GM21423 (cell line): ENCODE results near the gene PDZRN3.

ENCODE experiments used
- ATAC-seq: cut with Tn5 transposase; IDR thresholded peaks from one replicate; pipeline ENCODE4 v1.9.1; 2021; ENCODE audit warnings: mild to moderate bottlenecking, moderate library complexity; ENCODE audit not compliant: unreplicated experiment

Gene PDZRN3

DNA sequence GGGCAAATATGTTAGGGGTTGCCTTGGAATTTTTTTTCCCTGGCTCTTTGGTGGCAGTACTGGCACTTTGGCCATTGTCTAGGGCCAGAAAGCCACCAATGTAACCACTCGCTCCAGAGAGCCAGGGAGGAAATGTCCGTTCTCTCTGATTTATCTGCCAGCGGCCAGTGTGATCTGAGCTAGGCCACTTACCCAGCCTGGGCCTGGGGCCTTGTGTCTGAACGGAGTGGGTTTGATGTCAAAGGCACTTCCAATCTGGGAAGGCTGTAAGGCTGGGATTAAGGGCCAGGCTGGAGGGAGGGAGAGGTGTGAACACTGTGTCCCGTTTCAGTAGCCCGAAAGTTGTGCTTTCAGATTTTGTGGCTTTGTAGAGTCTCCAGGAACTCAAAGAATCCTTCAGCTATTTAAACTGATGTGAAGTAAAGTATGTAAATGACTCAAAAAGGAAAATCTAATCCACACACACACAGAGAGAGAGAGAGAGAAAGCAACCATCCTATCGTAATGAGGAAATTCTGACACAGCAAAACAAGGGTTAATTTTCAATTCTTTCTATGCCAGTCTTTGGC is 271.0 kb downstream of the PDZRN3 start:
- no peak for ATAC-seq

DNA sequence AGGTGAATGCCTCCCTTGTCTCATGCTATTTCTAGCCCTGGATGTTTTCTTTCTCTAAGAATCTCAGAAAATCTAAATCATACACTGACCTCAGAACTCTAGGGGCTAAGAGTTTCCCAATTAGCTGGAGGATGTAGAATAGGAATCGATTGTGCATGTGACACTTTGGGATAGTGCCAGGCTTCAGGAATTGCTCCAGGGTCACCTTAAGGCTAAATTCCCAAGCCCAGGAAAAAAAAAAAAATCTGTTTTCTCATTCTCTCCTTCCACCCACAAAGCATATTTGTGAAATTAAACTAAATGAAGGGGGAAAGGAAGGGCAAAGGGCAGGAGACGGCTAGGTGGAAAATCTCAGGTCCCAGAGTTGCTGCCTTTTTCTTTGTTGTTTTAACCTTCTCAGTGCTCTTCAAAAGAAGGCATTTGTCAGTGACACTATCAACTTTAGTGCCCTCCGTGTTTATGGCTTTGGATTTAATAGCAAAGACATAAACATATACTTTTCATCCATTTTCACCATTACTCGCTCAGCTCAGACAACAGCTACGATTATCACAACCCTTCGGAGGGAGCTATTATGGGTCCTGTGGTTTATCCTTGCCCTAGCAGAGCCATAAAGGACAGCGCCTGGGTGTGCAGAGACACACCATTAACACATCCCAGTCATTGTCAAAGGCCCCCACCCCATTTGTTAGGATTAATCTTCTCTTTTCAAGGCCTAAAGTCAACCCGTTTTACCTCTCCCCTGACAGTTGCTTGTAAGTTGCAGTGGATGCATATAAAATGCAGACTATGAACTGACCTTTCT is 271.7 kb downstream of the PDZRN3 start:
- no peak for ATAC-seq

DNA sequence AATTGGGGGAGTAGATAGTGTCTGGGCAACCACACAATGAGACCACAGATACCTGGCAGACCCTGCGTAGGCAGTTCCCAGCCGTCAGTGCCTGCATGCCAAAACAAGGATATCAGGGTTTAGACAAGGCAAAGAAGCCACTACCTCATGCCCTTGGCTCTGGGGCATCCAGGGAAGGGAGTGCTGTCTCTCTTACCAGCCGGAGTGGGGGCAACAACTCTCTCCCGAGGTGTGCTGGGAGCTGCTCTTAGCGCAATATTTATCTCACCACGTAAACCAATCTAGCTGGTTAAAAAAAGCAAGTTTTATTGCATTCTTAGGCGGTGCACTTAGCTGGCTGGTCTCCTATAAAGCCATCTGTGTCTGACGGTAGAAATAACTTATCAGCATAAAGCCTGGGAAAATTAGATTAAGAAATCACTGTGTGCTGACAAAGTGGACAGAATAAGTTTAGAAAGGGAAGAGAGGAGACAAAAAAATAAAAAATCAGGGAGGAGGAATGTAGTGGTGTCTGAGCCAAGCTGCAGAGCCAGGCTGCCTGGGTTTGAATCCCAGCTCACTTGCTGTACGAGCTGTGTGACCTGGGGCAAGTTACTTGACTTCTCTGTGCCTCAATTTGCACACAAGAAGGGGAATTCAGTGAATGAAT is 273.2 kb downstream of the PDZRN3 start:
- no peak for ATAC-seq

DNA sequence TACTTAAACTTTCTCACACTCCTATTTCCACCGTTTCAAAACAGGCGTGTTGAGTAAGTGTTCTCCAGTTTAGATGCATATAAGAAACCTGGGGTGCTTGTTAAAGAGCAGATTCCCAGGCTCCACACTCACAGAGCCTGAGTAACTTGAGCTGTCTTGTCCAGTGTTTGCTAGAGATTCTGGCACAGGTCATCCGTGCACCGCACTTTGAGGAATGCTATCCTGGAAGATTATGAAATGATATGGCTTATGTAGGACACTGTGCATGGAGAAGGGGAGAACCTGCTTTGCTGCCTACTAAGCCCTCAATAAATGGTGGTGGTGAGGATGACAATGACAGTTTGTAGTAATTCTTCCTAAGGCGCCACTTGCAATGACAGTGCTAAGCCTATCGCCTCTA is 273.7 kb downstream of the PDZRN3 start:
- ATAC-seq: no peak

DNA sequence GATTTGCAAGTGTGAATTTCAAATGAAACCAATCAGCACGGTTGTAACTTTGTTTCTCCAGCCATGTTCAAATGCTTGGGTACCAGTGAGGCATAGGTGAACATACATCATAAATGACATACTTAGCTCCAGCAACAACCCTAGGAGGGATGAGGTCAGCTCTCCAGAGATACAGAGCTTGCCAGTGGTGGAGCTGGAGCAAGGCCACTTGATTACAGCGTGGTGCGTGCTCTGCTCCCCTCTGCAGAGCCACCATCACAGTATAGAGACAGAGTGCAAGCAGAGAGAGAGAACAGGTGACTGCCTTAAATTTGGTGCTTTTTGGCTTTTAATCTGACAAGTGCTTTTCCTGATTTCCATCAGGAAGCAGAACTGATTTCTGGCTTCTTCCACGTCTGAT is 275.1 kb downstream of the PDZRN3 start:
- no peak for ATAC-seq

DNA sequence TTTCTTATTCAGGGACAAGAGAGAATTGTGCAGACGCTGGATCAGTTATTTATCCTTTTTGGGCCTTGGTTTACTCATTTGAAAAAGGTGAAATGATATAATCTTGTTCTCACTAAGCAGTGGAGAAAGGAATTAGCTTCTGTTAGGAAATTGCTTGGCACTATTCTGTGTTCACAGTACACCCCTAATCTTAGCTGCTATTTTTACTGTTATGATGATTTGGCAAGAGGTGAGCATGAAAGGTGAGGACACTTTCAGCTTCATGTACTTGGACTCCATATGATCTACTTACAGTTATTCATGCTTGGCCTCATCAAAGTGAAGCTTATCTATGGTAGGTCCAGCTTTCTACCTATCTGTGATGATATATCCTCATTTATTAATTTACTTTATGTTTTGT is 282.7 kb downstream of the PDZRN3 start:
- no peak for ATAC-seq

DNA sequence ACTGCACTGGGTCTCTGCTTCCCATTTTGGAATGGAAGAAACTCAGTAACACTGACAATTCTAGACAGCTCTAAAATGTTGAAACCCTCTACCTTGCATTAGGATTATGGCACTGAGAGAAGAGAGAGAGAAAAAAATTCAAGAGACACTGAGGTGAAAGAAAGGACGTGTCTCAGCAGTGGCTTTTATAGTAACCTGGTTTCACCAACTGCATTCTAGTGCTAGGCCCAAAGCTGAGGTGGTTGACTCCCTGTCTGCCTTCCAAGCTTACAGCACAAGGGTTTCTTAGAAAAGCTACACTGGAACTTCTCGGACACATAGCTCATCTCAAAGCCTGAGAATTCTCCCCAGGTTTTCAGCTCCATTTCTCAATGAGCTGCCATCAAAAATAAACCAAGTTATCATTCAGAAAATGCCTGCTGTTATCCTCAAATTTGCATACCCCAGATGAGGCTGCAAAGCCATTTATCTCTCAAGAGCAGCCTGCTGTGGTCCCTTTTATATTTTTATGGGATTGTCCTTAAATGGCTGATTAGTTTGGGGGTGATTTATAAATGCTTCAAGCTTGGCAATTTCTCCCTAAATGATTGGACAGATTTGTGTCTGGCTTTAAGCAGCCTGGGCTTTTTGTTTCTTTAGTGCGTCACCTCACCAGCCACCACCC is 283.3 kb downstream of the PDZRN3 start:
- ATAC-seq: no peak

DNA sequence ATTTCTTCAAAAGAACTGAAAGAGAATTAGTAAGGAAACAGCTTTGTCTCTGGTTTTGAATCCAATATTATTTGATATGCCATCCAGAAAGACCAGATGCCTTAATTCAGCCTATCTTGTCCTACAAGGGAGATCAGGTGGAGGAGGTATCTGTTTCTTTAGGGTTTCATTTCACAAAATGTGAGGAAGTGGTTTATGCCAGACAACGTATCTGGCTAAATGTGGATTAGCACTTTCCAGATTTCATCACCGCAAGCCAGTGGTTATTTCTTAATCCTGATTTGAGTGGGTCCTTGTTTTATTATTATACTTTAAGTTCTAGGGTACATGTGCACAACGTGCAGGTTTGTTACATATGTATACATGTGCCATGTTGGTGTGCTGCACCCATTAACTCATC is 292.2 kb downstream of the PDZRN3 start:
- no peak for ATAC-seq
